ENCODE results near the gene ASB8.

The ASB8 gene

GRCh38 chr12:48109424-48109823, 47.9 kb downstream of the ASB8 start:
- TF ChIP-seq CTCF (IDR thresholded peaks at IDR 0.05; ENCODE audit: low read length): no peak
- TF ChIP-seq EZH2phosphoT487 (IDR thresholded peaks at IDR 0.05; ENCODE audit: low read length): no peak
- no peak for TF ChIP-seq EZH2 (optimal IDR thresholded peaks at IDR 0.05; ENCODE audit: low read depth, low read length)
- H3F3A ChIP-seq (ENCODE audit: insufficient read depth, low read length): peaks cover 11% of the 10 kb centered on the region
- no peaks in the 10 kb centered on the region for H3K9me3 ChIP-seq (replicated peaks; ENCODE audit: insufficient read depth, low read length)
- no peaks in the 10 kb centered on the region for H3K9me2 ChIP-seq (replicated peaks; ENCODE audit: insufficient read depth, low read length)
- no peaks in the 10 kb centered on the region for H3K36me3 ChIP-seq (replicated peaks; ENCODE audit: insufficient read depth, low read length)
- peaks cover 16% of the 10 kb centered on the region for H3K4me1 ChIP-seq (ENCODE audit: low read length)
- no peak overlapping the region for H3K27ac ChIP-seq (ENCODE audit: low read length)
- no peaks in the 10 kb centered on the region for H4K20me1 ChIP-seq (ENCODE audit: insufficient read depth, low read length)
- no peak for DNase-seq
- H3K27me3 ChIP-seq (replicated peaks; ENCODE audit: insufficient read depth, low read length): no peaks in the 10 kb centered on the region
- no peak overlapping the region for H3K4me2 ChIP-seq (ENCODE audit: low read depth, low read length)
- H3K79me2 ChIP-seq (ENCODE audit: low read length): peaks cover 14% of the 10 kb centered on the region
- H2AFZ ChIP-seq (ENCODE audit: low read length): no peak overlapping the region
- H3K4me3 ChIP-seq (ENCODE audit: low read length): no peak overlapping the region
- no peak overlapping the region for H3K9ac ChIP-seq (ENCODE audit: low read length)

- Histone ChIP-seq H3K79me2 (ENCODE audit: low read length) (peaks cover 39% of the 10 kb centered on the region), H2AFZ (ENCODE audit: low read length) (peak overlapping the region; percentile 91), H3F3A (ENCODE audit: insufficient read depth, low read length) (peaks cover 11% of the 10 kb centered on the region), H4K20me1 (ENCODE audit: insufficient read depth, low read length) (no peaks in the 10 kb centered on the region), H3K4me3 (ENCODE audit: low read length) (peak overlapping the region; percentile 87), H3K4me2 (ENCODE audit: low read depth, low read length) (peak overlapping the region; percentile 80), H3K9me2 (replicated peaks; ENCODE audit: insufficient read depth, low read length) (no peaks in the 10 kb centered on the region), H3K27me3 (replicated peaks; ENCODE audit: insufficient read depth, low read length) (no peaks in the 10 kb centered on the region), H3K27ac (ENCODE audit: low read length) (peak overlapping the region; percentile 99), H3K9ac (ENCODE audit: low read length) (peak overlapping the region; percentile 93), H3K4me1 (ENCODE audit: low read length) (peaks cover 18% of the 10 kb centered on the region), H3K36me3 (replicated peaks; ENCODE audit: insufficient read depth, low read length) (no peaks in the 10 kb centered on the region), H3K9me3 (replicated peaks; ENCODE audit: insufficient read depth, low read length) (no peaks in the 10 kb centered on the region)
- peak; percentile 21 for DNase-seq
- TF ChIP-seq EZH2phosphoT487 (IDR thresholded peaks at IDR 0.05; ENCODE audit: low read length) (no peak), EZH2 (optimal IDR thresholded peaks at IDR 0.05; ENCODE audit: low read depth, low read length) (no peak), CTCF (IDR thresholded peaks at IDR 0.05; ENCODE audit: low read length) (no peak)
Observed at GRCh38 chr12:48106681-48107613, 50.4 kb downstream of the ASB8 start.

- Histone ChIP-seq H3K4me3 (ENCODE audit: low read length) (peak within 1 kb of the TSS; percentile 87), H2AFZ (ENCODE audit: low read length) (peak within 1 kb of the TSS; percentile 91), H4K20me1 (ENCODE audit: insufficient read depth, low read length) (no peaks in the 10 kb centered on the region), H3K9me2 (replicated peaks; ENCODE audit: insufficient read depth, low read length) (no peaks in the 10 kb centered on the region), H3F3A (ENCODE audit: insufficient read depth, low read length) (peaks cover 11% of the 10 kb centered on the region), H3K4me2 (ENCODE audit: low read depth, low read length) (peak within 1 kb of the TSS; percentile 80), H3K79me2 (ENCODE audit: low read length) (peaks cover 47% of the 10 kb centered on the region), H3K27ac (ENCODE audit: low read length) (peak within 1 kb of the TSS; percentile 99), H3K9ac (ENCODE audit: low read length) (peak within 1 kb of the TSS; percentile 93), H3K4me1 (ENCODE audit: low read length) (peaks cover 18% of the 10 kb centered on the region), H3K36me3 (replicated peaks; ENCODE audit: insufficient read depth, low read length) (no peaks in the 10 kb centered on the region), H3K27me3 (replicated peaks; ENCODE audit: insufficient read depth, low read length) (no peaks in the 10 kb centered on the region), H3K9me3 (replicated peaks; ENCODE audit: insufficient read depth, low read length) (no peaks in the 10 kb centered on the region)
- TF ChIP-seq EZH2phosphoT487 (IDR thresholded peaks at IDR 0.05; ENCODE audit: low read length) (no peak), EZH2 (optimal IDR thresholded peaks at IDR 0.05; ENCODE audit: low read depth, low read length) (no peak), CTCF (IDR thresholded peaks at IDR 0.05; ENCODE audit: low read length) (peak; percentile 4; the same call in 1 of the 2 replicates)
- DNase-seq: peak; percentile 85
Observed at GRCh38 chr12:48105867-48106680, 51.2 kb downstream of the ASB8 start, which contains the start of gene SENP1. SENP1 (minus strand) TSS chr12:48106079; CDS start chr12:48101472, 4,607 bp downstream.
